HUES64 (cell line): ENCODE data around the gene RAB11FIP4.

Experiments
- H3K27ac ChIP-seq: 2 replicates; pipeline ENCODE4 v1.7.0; 2013; ENCODE audit warnings: low read depth, low read length, inconsistent platforms
- H3K27me3 ChIP-seq: 2 replicates; pipeline ENCODE4 v1.6.1; 2013; ENCODE audit warnings: mild to moderate bottlenecking, low read length; ENCODE audit not compliant: insufficient read depth
- H3K36me3 ChIP-seq: 2 replicates; pipeline ENCODE4 v1.6.1; 2013; ENCODE audit warnings: mild to moderate bottlenecking, low read length; ENCODE audit not compliant: insufficient read depth
- H3K4me1 ChIP-seq: 2 replicates; pipeline ENCODE4 v1.6.1; 2013; ENCODE audit warnings: mild to moderate bottlenecking, low read length, moderate library complexity; ENCODE audit not compliant: insufficient read depth
- H3K4me3 ChIP-seq: 2 replicates; pipeline ENCODE4 v1.5.1; 2013; ENCODE audit warnings: mild to moderate bottlenecking, low read length, moderate library complexity
- H3K9ac ChIP-seq: 2 replicates; pipeline ENCODE4 v1.6.1; 2013; ENCODE audit warnings: mild to moderate bottlenecking, low read depth, low read length
- H3K9me3 ChIP-seq: 2 replicates; pipeline ENCODE4 v1.6.1; 2013; ENCODE audit warnings: low read depth, low read length; ENCODE audit not compliant: insufficient read depth
- WGBS: fragments of 150-250, 120-280 bp; methylation state at CpG from one replicate; pipeline ENCODE4 v1.1.7; 2013; ENCODE audit warnings: missing lambda C conversion rate; 5-methylcytosine and 5-hydroxymethylcytosine counted together

RAB11FIP4 gene

GRCh38 chr17:31453896-31454295 lies 62.4 kb downstream of the RAB11FIP4 start:
- Histone ChIP-seq H3K9ac (no peak overlapping the region), H3K27ac (no peak overlapping the region), H3K27me3 (no peaks in the 10 kb centered on the region), H3K36me3 (no peaks in the 10 kb centered on the region), H3K4me1 (peaks cover 14% of the 10 kb centered on the region), H3K9me3 (no peaks in the 10 kb centered on the region), H3K4me3 (no peak overlapping the region)
- WGBS = 70% methylated on average over 2 of the region's 2 CpGs

DNA sequence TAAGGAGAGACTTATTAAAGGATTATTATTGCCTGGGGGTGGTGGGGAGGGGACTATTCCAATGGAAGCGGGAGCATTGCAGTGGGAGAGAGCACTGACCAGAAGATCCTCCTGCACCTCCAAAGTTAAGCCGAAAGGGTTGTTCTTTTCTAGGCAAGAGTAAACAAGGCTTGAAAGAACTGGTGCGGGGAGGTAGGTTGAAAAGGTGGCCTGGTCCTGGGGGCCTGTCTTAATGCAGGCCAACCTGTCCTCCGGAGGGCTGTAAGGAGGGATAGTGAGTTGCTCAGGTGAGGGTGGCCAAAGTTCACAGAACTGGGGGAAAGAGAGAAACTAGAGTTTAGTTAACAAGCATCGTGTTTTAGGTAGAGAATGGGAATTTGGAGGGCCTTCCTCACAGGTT lies 65.3 kb downstream of the RAB11FIP4 start:
- Histone ChIP-seq H3K27ac (no peak overlapping the region), H3K36me3 (no peaks in the 10 kb centered on the region), H3K9ac (no peak overlapping the region), H3K4me3 (no peak overlapping the region), H3K27me3 (no peaks in the 10 kb centered on the region), H3K9me3 (no peaks in the 10 kb centered on the region), H3K4me1 (peaks cover 14% of the 10 kb centered on the region)
- WGBS = 74% methylated on average over 5 of the region's 5 CpGs

GRCh38 chr17:31457391-31458234 lies 66.1 kb downstream of the RAB11FIP4 start:
- Histone ChIP-seq H3K9ac (no peak overlapping the region), H3K27me3 (no peaks in the 10 kb centered on the region), H3K36me3 (no peaks in the 10 kb centered on the region), H3K9me3 (no peaks in the 10 kb centered on the region), H3K27ac (no peak overlapping the region), H3K4me3 (no peak overlapping the region), H3K4me1 (peaks cover 10% of the 10 kb centered on the region)
- WGBS = 81% methylated on average over 8 of the region's 10 CpGs

GRCh38 chr17:31458829-31459228 lies 67.4 kb downstream of the RAB11FIP4 start:
- Histone ChIP-seq H3K27ac (no peak overlapping the region), H3K9ac (no peak overlapping the region), H3K4me1 (peaks cover 9% of the 10 kb centered on the region), H3K9me3 (no peaks in the 10 kb centered on the region), H3K4me3 (no peak overlapping the region), H3K27me3 (no peaks in the 10 kb centered on the region), H3K36me3 (no peaks in the 10 kb centered on the region)
- WGBS = 86% methylated on average over 2 of the region's 2 CpGs

DNA sequence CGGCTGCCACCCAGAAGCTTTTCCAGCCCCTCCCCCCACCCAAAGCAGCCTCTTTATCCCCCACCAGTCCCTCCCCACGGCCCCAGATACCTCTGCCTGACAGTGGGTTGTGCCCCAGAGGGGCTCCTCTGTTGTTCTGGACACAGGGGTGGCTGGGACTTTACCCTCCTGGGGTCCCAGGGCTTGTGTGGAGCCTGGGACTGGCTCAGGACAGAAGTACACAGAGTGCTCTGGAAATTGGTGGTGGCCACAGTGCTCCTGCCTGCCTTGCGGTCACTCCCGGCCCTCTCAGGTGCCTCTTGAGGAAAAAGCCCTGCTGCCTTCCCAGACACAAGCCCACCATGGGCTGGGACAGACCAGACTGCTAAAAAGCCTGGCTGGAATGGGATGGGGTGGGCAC lies 68.2 kb downstream of the RAB11FIP4 start:
- WGBS = 76% methylated on average over 4 of the region's 4 CpGs
- Histone ChIP-seq H3K36me3 (no peaks in the 10 kb centered on the region), H3K27me3 (no peaks in the 10 kb centered on the region), H3K9ac (no peak overlapping the region), H3K27ac (no peak overlapping the region), H3K4me3 (no peak overlapping the region), H3K4me1 (peaks cover 9% of the 10 kb centered on the region), H3K9me3 (no peaks in the 10 kb centered on the region)

- H3K36me3 ChIP-seq = no peaks in the 10 kb centered on the region
- H3K27ac ChIP-seq = no peak overlapping the region
- no peaks in the 10 kb centered on the region for H3K27me3 ChIP-seq
- no peak overlapping the region for H3K9ac ChIP-seq
- no peaks in the 10 kb centered on the region for H3K9me3 ChIP-seq
- H3K4me3 ChIP-seq = no peak overlapping the region
- WGBS = 90% methylated on average over 6 of the region's 6 CpGs
- H3K4me1 ChIP-seq = peaks cover 9% of the 10 kb centered on the region
These were observed 68.8 kb downstream of the RAB11FIP4 start for GRCh38 chr17:31460226-31460721.

- H3K27ac ChIP-seq = no peak overlapping the region
- no peak overlapping the region for H3K4me3 ChIP-seq
- WGBS = 93% methylated on average over 8 of the region's 8 CpGs
- H3K4me1 ChIP-seq = peaks cover 8% of the 10 kb centered on the region
- no peak overlapping the region for H3K9ac ChIP-seq
- H3K27me3 ChIP-seq = no peaks in the 10 kb centered on the region
- H3K9me3 ChIP-seq = no peaks in the 10 kb centered on the region
- H3K36me3 ChIP-seq = no peaks in the 10 kb centered on the region
These were observed 69.8 kb downstream of the RAB11FIP4 start for GRCh38 chr17:31461227-31461810.

DNA sequence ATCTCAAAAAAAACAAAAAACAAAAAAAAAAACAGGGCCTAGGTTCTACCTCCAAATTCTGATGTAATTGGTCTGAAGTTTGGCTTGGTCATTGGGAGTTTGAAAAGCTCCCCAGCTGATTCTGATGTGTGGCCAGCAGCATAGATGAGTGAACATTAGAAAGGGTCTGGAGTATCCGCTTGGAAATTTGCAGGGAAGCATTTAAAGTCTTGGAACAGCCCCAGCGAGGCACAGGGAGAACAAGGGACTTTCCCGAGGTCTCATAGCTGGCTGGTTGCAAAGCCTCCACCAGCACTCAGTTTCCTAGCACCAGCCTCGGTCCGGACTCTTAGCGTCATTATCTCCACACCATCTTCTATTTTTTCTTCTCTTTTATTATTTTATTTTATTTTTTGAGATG lies 70.8 kb downstream of the RAB11FIP4 start:
- H3K9ac ChIP-seq = no peak overlapping the region
- no peak overlapping the region for H3K27ac ChIP-seq
- H3K4me3 ChIP-seq = no peak overlapping the region
- no peaks in the 10 kb centered on the region for H3K27me3 ChIP-seq
- no peaks in the 10 kb centered on the region; the same call in 1 of the 2 replicates for H3K4me1 ChIP-seq
- H3K36me3 ChIP-seq = no peaks in the 10 kb centered on the region
- 90% methylated on average over 6 of the region's 6 CpGs for WGBS
- H3K9me3 ChIP-seq = no peaks in the 10 kb centered on the region

GRCh38 chr17:31466096-31466760 lies 74.8 kb downstream of the RAB11FIP4 start:
- Histone ChIP-seq H3K27me3 (no peaks in the 10 kb centered on the region), H3K9ac (no peak overlapping the region), H3K4me1 (peaks cover 23% of the 10 kb centered on the region), H3K36me3 (no peaks in the 10 kb centered on the region), H3K4me3 (no peak overlapping the region), H3K9me3 (no peaks in the 10 kb centered on the region), H3K27ac (no peak overlapping the region)
- WGBS = 89% methylated on average over 12 of the region's 12 CpGs

GRCh38 chr17:31467502-31468256 lies 76.2 kb downstream of the RAB11FIP4 start:
- H3K27me3 ChIP-seq = no peaks in the 10 kb centered on the region
- H3K9ac ChIP-seq = peak overlapping the region; percentile 28; the same call in 1 of the 2 replicates
- no peak overlapping the region for H3K4me3 ChIP-seq
- H3K4me1 ChIP-seq = peaks cover 23% of the 10 kb centered on the region
- no peaks in the 10 kb centered on the region for H3K9me3 ChIP-seq
- H3K36me3 ChIP-seq = no peaks in the 10 kb centered on the region
- peak overlapping the region; percentile 21; the same call in 1 of the 2 replicates for H3K27ac ChIP-seq
- 62% methylated on average over 11 of the region's 11 CpGs for WGBS
